ENCODE results near the gene HMGA1. TPM values are rescaled to one million over a fixed set of nuclear protein-coding genes. Genes with fewer than 3 reads are reported as not detected.
A peak's percentile ranks its signal among the peaks of the same experiment; 100 is the strongest.
"Not testable (repeated sequence)": the region's sequence is repeated elsewhere in the genome, so short reads cannot be mapped to it uniquely, and the experiment has no call there.

The HMGA1 gene
- polyA plus RNA-seq, 1 donor from 2014 or later, result 68.3 TPM

DNA sequence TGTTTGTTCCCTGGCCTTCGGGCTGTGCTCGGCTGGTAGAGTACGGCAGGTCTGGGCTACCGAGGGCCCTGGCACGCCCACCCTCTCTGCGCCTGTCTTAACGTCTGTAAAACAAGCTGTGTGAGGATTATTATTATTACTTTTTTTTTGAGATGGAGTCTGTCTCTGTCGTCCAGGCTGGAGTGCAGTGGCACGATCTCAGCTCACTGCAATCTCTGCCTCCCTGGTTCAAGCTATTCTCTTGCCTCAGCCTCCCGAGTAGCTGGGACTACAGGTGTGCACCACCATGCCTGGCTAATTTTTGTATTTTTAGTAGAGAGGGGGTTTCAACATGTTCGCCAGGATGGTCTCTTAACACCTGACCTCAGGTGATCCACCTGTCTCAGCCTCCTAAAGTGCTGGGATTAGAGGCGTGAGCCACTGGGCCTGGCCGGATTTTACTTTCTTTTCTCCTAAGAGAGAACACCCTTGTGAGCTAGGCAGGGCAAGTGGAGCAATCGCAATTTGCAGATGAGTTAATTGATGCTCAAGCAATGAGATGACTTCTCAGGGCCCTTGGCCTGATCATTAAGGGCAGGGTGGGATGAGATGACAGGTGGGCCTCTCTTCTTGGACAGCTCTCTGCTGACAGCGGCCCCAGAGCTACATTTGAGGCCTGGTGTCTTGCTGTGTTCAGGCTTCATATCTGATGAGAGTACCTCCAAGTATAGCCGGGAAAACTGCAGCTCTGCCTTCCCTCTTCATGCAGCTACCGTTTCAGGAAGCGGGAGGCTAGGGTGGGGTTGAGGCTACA, 13.0 kb downstream of the HMGA1 start:
- no peaks in the 10 kb centered on the region for H3K9me3 Mint-ChIP-seq
- peaks cover 13 to 19% (median 18%) of the 10 kb centered on the region in 3 donors for H3K4me1 Mint-ChIP-seq
- peak overlapping the region; percentile 90 to 98 (median 97) for H3K27ac Mint-ChIP-seq
- no peaks in the 10 kb centered on the region for H3K27me3 Mint-ChIP-seq
- peaks cover 8% of the 10 kb centered on the region for H3K36me3 Mint-ChIP-seq
- H3K4me3 Mint-ChIP-seq, result peak overlapping the region; percentile 96 to 99 (median 96)

DNA sequence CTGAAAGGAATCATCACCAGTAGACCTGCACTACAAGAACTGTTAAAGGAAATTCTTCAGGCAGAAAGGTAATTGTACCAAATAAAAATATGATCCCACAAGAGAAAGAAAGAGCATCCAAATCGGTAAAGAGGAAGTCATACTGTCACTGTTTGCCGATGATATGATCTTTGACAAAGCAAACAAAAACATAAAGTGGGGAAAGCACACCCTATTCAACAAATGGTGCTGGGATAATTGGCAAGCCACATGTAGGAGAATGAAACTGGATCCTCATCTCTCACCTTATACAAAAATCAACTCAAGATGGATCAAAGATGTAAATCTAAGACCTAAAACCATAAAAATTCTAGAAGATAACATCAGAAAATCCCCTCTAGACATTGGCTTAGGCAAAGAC, 15.7 kb downstream of the HMGA1 start:
- H3K27me3 Mint-ChIP-seq, H3K27ac Mint-ChIP-seq, H3K36me3 Mint-ChIP-seq, H3K9me3 Mint-ChIP-seq: not testable (repeated sequence)
- H3K4me1 Mint-ChIP-seq, result peaks cover 8 to 14% (median 9%) of the 10 kb centered on the region in 3 donors
- peak overlapping the region in 1 of 4 donors; percentile 11 for H3K4me3 Mint-ChIP-seq

DNA sequence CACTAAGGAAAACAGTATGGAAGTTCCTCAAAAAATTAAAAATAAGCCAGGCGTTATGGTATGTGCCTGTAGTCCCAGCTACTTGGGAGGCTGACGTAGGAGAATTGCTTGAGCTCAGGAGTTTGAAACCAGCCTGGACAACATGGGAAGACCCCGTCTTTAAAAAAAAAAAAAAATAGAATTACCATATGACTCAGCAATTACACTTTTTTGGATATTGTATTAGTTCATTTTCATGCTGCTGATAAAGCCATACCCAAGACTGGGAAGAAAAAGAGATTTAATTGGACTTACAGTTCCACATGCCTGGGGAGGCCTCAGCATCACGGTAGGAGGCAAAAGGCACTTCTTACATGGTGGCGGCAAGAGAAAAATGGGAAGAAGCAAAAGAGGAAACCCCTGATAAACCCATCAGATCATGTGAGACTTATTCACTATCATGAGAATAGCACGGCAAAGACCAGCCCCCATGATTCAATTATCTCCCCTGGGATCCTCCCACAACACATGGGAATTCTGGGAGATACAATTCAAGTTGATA, 22.9 kb downstream of the HMGA1 start:
- Mint-ChIP-seq H3K9me3 (peaks cover 0 to 3% (median 0%) of the 10 kb centered on the region in 3 donors), H3K27me3 (no peaks in the 10 kb centered on the region), H3K4me3 (no peak overlapping the region), H3K36me3 (peaks cover 5% of the 10 kb centered on the region), H3K27ac (no peak overlapping the region), H3K4me1 (no peaks in the 10 kb centered on the region)

DNA sequence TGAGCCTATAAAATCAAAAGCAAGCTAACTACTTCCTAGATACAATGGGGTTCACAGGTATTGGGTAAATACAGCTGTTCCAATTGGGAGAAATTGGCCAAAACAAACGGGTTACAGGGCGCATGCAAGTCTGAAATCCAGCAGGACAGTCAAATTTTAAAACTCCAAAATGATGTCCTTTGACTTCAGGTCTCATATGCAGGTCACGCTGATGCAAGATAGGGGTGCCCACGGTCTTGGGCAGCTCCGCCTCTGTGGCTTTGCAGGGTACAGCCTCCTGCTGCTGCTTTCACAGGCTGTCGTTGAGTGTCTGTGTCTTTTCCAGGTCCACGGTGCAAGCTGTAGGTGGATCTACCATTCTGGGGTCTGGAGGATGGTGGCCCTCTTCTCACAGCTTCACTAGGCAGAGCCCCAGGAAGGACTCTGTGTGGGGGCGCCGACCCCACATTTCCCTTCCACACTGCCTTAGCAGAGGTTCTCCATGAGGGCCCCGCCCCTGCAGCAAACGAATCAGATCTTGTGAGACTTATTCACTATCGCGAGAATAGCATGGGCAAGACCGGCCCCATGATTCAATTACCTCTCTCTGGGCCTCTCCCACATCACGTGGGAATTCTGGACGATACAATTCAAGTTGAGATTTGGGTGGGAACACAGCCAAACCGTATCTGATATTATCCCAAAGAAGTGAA, 24.0 kb downstream of the HMGA1 start:
- Mint-ChIP-seq H3K4me3 (no peak overlapping the region), H3K36me3 (peaks cover 5% of the 10 kb centered on the region), H3K4me1 (no peaks in the 10 kb centered on the region), H3K27me3 (no peaks in the 10 kb centered on the region), H3K9me3 (peaks cover 0 to 8% (median 0%) of the 10 kb centered on the region in 3 donors), H3K27ac (no peak overlapping the region)

DNA sequence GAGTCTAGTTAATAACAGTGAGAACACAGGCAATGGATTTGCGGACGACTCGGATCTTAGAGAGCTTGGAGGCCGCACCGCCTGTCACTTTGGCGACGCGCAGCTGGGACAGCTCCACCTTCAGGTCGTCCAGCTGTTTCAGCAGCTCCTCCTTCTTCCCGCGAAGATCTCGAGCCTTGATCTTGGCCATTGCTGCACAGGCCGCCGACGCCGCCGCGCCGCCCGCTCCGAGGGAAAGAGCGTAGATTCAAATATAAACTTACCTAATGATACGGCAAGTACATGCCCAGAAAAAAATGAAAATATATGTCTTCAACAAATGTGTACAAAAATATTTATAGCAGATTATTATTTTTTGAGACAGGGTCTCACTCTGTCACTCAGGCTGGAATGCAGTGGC, 26.8 kb downstream of the HMGA1 start:
- not testable (repeated sequence) for H3K27ac Mint-ChIP-seq, H3K9me3 Mint-ChIP-seq

DNA sequence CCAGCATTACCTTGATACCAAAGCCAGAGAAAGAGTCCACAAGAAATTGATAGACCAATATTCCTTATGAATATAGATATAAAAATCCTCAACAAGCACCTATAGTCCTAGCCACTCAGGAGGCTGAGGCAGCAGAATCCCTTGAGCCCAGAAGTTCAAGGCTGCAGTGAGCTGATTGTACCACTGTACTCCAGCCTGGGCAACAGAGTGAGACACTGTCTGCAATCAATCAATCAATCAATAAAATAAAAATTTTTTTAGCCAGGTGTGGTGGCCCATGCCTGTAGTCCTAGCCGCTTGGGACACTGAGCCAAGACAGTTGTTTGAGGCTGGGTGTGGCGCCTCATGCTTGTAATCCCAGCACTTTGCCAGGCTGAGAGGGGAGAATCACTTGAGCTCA, 31.1 kb downstream of the HMGA1 start:
- H3K36me3 Mint-ChIP-seq, result peaks cover 2% of the 10 kb centered on the region
- peaks cover 0 to 3% (median 0%) of the 10 kb centered on the region in 3 donors for H3K4me1 Mint-ChIP-seq
- no peak overlapping the region for H3K27ac Mint-ChIP-seq
- H3K27me3 Mint-ChIP-seq, result no peaks in the 10 kb centered on the region
- no peak overlapping the region for H3K4me3 Mint-ChIP-seq
- peaks cover 0 to 5% (median 0%) of the 10 kb centered on the region in 3 donors for H3K9me3 Mint-ChIP-seq

More for the DNA sequence above, 26.8 kb downstream of the HMGA1 start:
- H3K36me3 Mint-ChIP-seq, H3K27me3 Mint-ChIP-seq, H3K4me3 Mint-ChIP-seq, H3K4me1 Mint-ChIP-seq: not testable (repeated sequence)

DNA sequence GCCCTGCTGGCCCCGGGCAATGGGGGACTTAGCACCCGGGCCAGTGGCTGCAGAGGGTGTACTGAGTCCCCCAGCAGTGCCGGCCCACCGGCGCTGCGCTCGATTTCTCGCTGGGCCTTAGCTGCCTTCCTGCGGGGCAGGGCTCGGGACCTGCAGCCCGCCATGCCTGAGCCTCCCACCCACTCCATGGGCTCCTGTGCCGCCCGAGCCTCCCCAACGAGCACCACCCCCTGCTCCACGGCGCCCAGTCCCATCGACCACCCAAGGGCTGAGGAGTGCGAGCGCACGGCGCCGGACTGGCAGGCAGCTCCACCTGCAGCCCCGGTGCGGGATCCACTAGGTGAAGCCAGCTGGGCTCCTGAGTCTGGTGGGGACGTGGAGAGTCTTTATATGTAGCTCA, 32.5 kb downstream of the HMGA1 start:
- not testable (repeated sequence) for H3K9me3 Mint-ChIP-seq, H3K27me3 Mint-ChIP-seq, H3K4me1 Mint-ChIP-seq, H3K27ac Mint-ChIP-seq, H3K36me3 Mint-ChIP-seq, H3K4me3 Mint-ChIP-seq

DNA sequence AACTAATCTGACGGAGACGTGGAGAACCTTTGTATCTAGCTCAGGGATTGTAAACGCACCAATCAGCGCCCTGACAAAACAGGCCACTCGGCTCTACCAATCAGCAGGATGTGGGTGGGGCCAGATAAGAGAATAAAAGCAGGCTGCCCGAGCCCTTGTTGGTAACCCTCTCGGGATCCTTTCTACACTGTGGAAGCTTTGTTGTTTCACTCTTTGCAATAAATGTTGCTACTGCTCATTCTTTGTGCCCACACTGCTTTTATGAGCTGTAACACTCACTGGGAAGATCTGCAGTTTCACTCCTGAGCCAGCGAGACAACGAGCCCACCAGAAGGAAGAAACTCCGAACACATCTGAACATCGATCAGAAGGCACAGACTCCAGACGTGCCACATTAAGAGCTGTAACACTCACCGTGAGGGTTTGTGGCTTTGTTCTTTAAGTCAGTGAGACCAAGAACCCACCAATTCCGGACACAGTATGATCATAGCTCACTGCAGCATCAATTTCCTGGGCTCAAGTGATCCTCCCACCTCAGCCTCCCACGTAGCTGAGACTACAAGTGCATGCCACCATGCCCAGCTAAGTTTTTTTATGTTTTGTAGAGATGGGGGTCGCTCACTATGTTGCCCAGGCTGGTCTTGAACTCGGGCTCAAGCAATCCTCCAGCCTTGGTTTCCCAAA, 33.1 kb downstream of the HMGA1 start:
- not testable (repeated sequence) for H3K4me3 Mint-ChIP-seq, H3K4me1 Mint-ChIP-seq, H3K27me3 Mint-ChIP-seq, H3K27ac Mint-ChIP-seq, H3K9me3 Mint-ChIP-seq, H3K36me3 Mint-ChIP-seq

DNA sequence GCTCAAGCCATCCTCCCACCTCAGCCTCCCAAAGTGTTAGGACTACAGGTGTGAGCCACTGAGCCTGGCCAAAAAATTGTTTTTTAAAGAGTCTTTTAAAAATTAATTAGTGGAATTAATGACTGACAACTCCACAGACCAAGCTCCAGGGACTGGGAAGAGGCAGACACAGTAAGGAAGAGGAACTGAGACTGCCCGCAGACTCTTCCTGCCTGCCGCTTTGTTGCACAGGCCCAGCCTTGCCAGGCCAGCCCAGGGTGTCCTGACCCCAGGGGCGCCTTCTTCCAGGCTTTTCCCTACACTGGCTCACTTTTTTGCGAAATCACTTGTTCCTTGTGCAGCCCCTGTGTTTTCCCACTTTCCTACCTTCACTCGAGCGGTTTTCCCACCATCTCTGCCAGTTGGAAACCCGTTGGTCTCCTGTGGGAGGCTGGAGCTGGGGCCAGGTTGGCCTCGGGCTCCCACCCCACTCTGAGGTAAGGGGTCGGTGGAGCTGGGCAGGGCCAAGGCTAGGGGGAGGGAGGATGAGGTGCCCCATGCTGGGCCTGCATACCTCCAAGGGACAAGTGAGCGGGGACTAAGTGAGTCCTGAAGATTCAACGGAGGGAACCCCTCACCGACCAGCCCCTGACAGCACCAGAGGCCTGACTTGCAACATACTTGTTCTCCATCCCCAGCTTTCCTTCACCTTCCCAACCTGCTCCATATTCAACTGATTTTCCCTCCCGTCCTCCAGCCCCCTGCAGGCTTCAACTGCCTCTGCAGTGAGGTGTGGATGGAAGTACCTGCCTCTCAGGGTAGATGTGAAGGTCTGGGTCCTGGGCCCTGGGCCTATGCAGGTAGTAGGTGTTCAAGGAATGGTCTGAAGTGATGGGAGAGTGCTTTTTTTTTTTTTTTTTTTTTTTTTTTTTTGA, 35.6 kb downstream of the HMGA1 start:
- no peak overlapping the region for H3K27ac Mint-ChIP-seq
- no peaks in the 10 kb centered on the region for H3K36me3 Mint-ChIP-seq
- no peak overlapping the region for H3K4me3 Mint-ChIP-seq
- H3K9me3 Mint-ChIP-seq, result no peaks in the 10 kb centered on the region
- no peaks in the 10 kb centered on the region for H3K27me3 Mint-ChIP-seq
- H3K4me1 Mint-ChIP-seq, result peaks cover 2 to 12% (median 4%) of the 10 kb centered on the region in 3 donors

DNA sequence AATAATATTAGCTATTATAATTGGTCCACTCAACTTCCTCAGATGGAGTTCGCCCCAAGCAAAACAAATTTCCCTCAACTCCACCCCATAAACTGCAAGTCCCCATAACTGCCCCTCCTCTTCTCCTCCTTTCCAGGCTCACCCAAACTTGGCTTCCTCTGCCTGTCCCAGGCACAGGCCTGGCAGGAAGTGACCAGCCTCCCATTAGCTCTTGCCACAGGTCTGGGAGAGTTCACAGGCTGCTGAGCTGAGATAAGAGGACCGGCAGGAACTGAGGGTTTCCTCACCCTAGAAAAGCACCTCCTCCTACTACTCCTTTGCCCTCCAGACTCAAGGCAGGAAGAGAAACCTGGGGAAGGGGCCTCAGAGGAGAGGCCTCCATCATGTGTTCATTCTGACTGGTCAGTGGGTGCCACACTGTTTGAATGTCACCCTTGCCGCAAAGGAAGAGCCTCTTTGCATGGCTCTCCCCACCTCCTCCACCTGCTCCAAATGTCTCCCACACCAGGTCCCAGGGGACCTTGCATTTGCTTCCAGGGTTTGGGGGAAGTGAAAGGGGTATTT, 36.7 kb downstream of the HMGA1 start:
- no peak overlapping the region for H3K4me3 Mint-ChIP-seq
- peaks cover 4 to 12% (median 6%) of the 10 kb centered on the region in 3 donors for H3K4me1 Mint-ChIP-seq
- H3K9me3 Mint-ChIP-seq, result no peaks in the 10 kb centered on the region
- peaks cover 2% of the 10 kb centered on the region for H3K36me3 Mint-ChIP-seq
- no peaks in the 10 kb centered on the region for H3K27me3 Mint-ChIP-seq
- no peak overlapping the region for H3K27ac Mint-ChIP-seq

DNA sequence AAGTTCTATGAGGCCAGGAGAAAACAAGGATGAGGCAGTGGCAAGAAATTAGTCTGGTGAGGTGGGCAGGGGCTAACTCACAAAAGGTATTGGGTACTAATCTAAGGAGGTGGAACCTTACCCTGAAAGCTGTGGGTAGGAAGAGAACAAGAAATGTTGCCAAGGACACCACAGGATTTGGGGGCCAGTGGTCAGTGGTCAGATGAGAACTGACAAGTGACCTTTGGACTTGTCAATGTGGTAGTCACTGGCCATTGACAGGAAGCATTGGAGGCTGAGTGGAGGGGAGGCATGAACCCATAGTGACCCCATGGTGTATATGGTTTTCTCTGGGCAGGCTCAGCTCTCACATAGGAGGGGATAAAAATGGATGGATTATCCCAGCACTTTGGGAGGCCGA, 37.5 kb downstream of the HMGA1 start:
- peaks cover 2% of the 10 kb centered on the region for H3K36me3 Mint-ChIP-seq
- no peak overlapping the region for H3K4me3 Mint-ChIP-seq
- H3K9me3 Mint-ChIP-seq, result no peaks in the 10 kb centered on the region
- peaks cover 4 to 12% (median 6%) of the 10 kb centered on the region in 3 donors for H3K4me1 Mint-ChIP-seq
- no peaks in the 10 kb centered on the region for H3K27me3 Mint-ChIP-seq
- H3K27ac Mint-ChIP-seq, result no peak overlapping the region

DNA sequence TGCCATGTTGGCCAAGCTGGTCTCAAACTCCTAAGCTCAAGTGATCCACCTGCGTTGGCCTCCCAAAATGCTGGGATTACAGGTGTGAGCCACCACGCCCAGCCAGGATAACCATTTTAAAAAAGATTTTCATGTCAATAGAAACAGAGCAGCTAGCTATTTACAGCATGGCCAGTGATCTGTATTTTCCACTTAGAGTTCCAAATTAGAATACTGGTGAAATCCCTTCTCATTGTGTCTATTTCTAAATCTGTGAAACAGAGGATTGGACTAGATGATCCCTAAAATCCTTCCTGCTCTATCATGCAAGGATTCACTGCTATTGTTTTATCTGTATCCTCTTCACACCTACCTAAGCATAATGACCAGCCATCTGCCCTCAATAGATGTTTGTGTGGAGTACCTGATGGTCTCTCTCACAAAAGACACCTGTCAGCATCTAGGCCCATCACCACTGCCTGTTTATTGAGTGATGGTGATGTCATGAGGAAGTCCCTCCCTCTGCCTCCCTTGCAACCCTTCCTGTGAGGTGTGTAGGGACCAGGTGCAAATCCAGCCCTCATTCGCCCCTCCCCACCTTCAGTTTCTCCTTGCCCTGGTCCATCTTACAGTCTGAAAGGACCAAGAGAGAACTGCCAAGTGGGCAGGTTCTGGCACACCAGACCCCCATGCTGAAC, 38.6 kb downstream of the HMGA1 start:
- Mint-ChIP-seq H3K27ac (peak overlapping the region in 1 of 3 donors; percentile 88), H3K4me1 (peaks cover 4 to 14% (median 6%) of the 10 kb centered on the region in 3 donors), H3K27me3 (no peaks in the 10 kb centered on the region), H3K4me3 (no peak overlapping the region), H3K9me3 (no peaks in the 10 kb centered on the region), H3K36me3 (peaks cover 2% of the 10 kb centered on the region)

DNA sequence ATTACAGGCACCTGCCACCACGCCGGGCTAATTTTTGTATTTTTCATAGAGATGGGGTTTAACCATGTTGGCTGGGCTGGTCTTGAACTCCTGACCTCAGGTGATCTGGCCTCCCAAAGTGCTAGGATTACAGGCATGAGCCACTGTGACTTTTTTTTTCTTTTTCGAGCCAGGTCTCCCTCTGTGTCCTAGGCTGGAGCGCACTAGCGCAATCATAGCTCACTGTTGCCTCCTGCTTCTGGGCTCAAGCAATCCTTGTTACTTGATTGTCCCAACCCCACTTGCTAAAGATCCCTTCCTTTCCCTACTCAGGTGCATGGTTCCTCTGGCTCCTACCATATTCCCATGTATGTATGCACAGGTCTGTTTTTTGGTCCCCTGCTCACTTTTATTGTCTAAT, 39.5 kb downstream of the HMGA1 start:
- H3K9me3 Mint-ChIP-seq, result no peaks in the 10 kb centered on the region
- no peak overlapping the region for H3K27ac Mint-ChIP-seq
- peaks cover 4 to 13% (median 6%) of the 10 kb centered on the region in 3 donors for H3K4me1 Mint-ChIP-seq
- peaks cover 5% of the 10 kb centered on the region for H3K36me3 Mint-ChIP-seq
- H3K4me3 Mint-ChIP-seq, result no peak overlapping the region
- no peaks in the 10 kb centered on the region for H3K27me3 Mint-ChIP-seq

Data from IgD-negative memory B cell (primary cell).